Esophagus muscularis mucosa (tissue), 4 donors: ENCODE data around the gene RAB7B. TPM values are rescaled to one million over a fixed set of nuclear protein-coding genes. Genes with fewer than 3 reads are reported as not detected.

Experiments used
- DNase-seq: peaks from one replicate; pipeline ENCODE4 v3.0.0-alpha.2; 2017; ENCODE audit errors: extremely low spot score
- H3K27ac ChIP-seq, 4 donors: fragments of 200-600 bp; sonication (generic); replicated peaks in 1 of 4; 1 replicate in 3 of 4; 2 replicates in 1 of 4; pipeline ENCODE4 v1.5.1; 2016 to 2019; ENCODE audit warnings: mild to moderate bottlenecking in 1 of 4
- H3K27me3 ChIP-seq, 4 donors: fragments of 200-600 bp; sonication (generic); one replicate each; pipeline versions ENCODE4 v1.5.1 to v1.6.0; 2016 to 2019
- H3K36me3 ChIP-seq, 4 donors: fragments of 200-600 bp; sonication (generic); one replicate each; pipeline ENCODE4 v1.5.1; 2016 to 2019
- H3K4me1 ChIP-seq, 4 donors: fragments of 200-600 bp; sonication (generic); one replicate each; pipeline ENCODE4 v1.5.1; 2016 to 2019
- H3K4me3 ChIP-seq, 4 donors: fragments of 200-600 bp; sonication (generic); 1 replicate in 2 of 4; 2 replicates in 2 of 4; pipeline ENCODE4 v1.5.1; 2016 to 2019; ENCODE audit warnings: mild to moderate bottlenecking in 4 of 4, moderate library complexity in 1 of 4
- H3K9me3 ChIP-seq, 4 donors: fragments of 200-600 bp; sonication (generic); 1 replicate in 3 of 4; 2 replicates in 1 of 4; pipeline ENCODE4 v1.5.1; 2016 to 2019
- CTCF ChIP-seq, 3 experiments: fragments of 200-600 bp in 2 of 3; fragments of 450-650 bp in 1 of 3; sonication (generic) in 2 of 3; IDR thresholded peaks; one replicate each; pipeline ENCODE4 v1.5.1; 2017 to 2019; ENCODE audit warnings: antibody characterized with exemption in 3 of 3, mild to moderate bottlenecking in 2 of 3, moderate library complexity in 1 of 3
- EP300 ChIP-seq: sonication (generic); formaldehyde crosslinking; IDR thresholded peaks from one replicate; pipeline ENCODE4 v1.6.1; 2017; ENCODE audit warnings: antibody characterized with exemption
- POLR2A ChIP-seq: fragments of 450-650 bp; IDR thresholded peaks from one replicate; pipeline ENCODE4 v1.6.1; 2017; ENCODE audit warnings: antibody characterized with exemption, moderate library complexity, mild to moderate bottlenecking, low read depth
- POLR2AphosphoS5 ChIP-seq, 2 donors: sonication (generic); formaldehyde crosslinking; IDR thresholded peaks; one replicate each; pipeline ENCODE4 v1.6.1; 2017; ENCODE audit warnings: antibody characterized with exemption in 2 of 2
- WGBS: methylation state at CpG from one replicate; pipeline ENCODE4 v1.1.5; 2018; 5-methylcytosine and 5-hydroxymethylcytosine counted together
- intact Hi-C: fragments of 100-400 bp; cut with DNase I; formaldehyde crosslinking; loops from one replicate; pipeline ENCODE4 v1.15.1; 2023
- total RNA-seq, 4 donors: library from RNA; depleted of rRNA; stranded (reverse); fragments of >200 nt; gene quantifications; one replicate each; pipeline versions ENCODE4 v1.1.0 to v1.2.1, GENCODE V29; 2016

The RAB7B gene
- total RNA-seq, 4 donors from 2014 or later: 0.32 to 2.5 (median 1.8) TPM

- Histone ChIP-seq H3K27ac (no peak overlapping the region), H3K9me3 (no peaks in the 10 kb centered on the region), H3K36me3 (no peaks in the 10 kb centered on the region), H3K27me3 (peaks cover 0 to 31% (median 0%) of the 10 kb centered on the region in 4 donors), H3K4me1 (peaks cover 0 to 5% (median 0%) of the 10 kb centered on the region in 4 donors), H3K4me3 (no peak overlapping the region)
- TF ChIP-seq CTCF (IDR thresholded peaks at IDR 0.05) (no peak), POLR2A (no peak), EP300 (no peak), POLR2AphosphoS5 (IDR thresholded peaks at IDR 0.05) (no peak)
- DNase-seq: no peak
- intact Hi-C loops: no loop called here
- WGBS: 57% methylated on average over 6 of the region's 7 CpGs
Observed at GRCh38 chr1:205933671-205934618, 69.2 kb downstream of the RAB7B start.

GRCh38 chr1:205932776-205933175 is 70.4 kb downstream of the RAB7B start:
- Histone ChIP-seq H3K36me3 (no peaks in the 10 kb centered on the region), H3K4me1 (peaks cover 0 to 5% (median 0%) of the 10 kb centered on the region in 4 donors), H3K27ac (no peak overlapping the region), H3K27me3 (peaks cover 0 to 23% (median 0%) of the 10 kb centered on the region in 4 donors), H3K4me3 (no peak overlapping the region), H3K9me3 (no peaks in the 10 kb centered on the region)
- TF ChIP-seq EP300 (no peak), POLR2A (no peak), CTCF (IDR thresholded peaks at IDR 0.05) (no peak), POLR2AphosphoS5 (IDR thresholded peaks at IDR 0.05) (no peak)
- DNase-seq: no peak
- 77% methylated on average over 4 of the region's 6 CpGs for WGBS
- intact Hi-C loops: no loop called here

- TF ChIP-seq EP300 (no peak), POLR2AphosphoS5 (IDR thresholded peaks at IDR 0.05) (no peak), CTCF (IDR thresholded peaks at IDR 0.05) (no peak), POLR2A (no peak)
- Histone ChIP-seq H3K27me3 (peaks cover 0 to 15% (median 0%) of the 10 kb centered on the region in 4 donors), H3K36me3 (no peaks in the 10 kb centered on the region), H3K9me3 (no peaks in the 10 kb centered on the region), H3K27ac (no peak overlapping the region), H3K4me1 (peaks cover 0 to 5% (median 0%) of the 10 kb centered on the region in 4 donors), H3K4me3 (no peak overlapping the region)
- WGBS: 64% methylated on average over 4 of the region's 4 CpGs
- no peak for DNase-seq
- intact Hi-C loops: no loop called here
Observed at GRCh38 chr1:205930799-205931281, 72.4 kb downstream of the RAB7B start.

- Histone ChIP-seq H3K36me3 (no peaks in the 10 kb centered on the region), H3K4me1 (peaks cover 0 to 5% (median 0%) of the 10 kb centered on the region in 4 donors), H3K27ac (no peak overlapping the region), H3K4me3 (no peak overlapping the region), H3K27me3 (peaks cover 0 to 9% (median 0%) of the 10 kb centered on the region in 4 donors), H3K9me3 (no peaks in the 10 kb centered on the region)
- WGBS: 95% methylated on average over 1 of the region's 1 CpG
- TF ChIP-seq CTCF (IDR thresholded peaks at IDR 0.05): no peak
- no peak for TF ChIP-seq POLR2AphosphoS5 (IDR thresholded peaks at IDR 0.05)
- no peak for TF ChIP-seq POLR2A
- TF ChIP-seq EP300: no peak
- intact Hi-C loops: no loop called here
- DNase-seq: no peak
Observed at GRCh38 chr1:205930195-205930577, 73.0 kb downstream of the RAB7B start.
